ENCODE results near the gene SPATA31D3.
"Not testable (repeated sequence)": the region's sequence is repeated elsewhere in the genome, so short reads cannot be mapped to it uniquely, and the experiment has no call there.

DNA sequence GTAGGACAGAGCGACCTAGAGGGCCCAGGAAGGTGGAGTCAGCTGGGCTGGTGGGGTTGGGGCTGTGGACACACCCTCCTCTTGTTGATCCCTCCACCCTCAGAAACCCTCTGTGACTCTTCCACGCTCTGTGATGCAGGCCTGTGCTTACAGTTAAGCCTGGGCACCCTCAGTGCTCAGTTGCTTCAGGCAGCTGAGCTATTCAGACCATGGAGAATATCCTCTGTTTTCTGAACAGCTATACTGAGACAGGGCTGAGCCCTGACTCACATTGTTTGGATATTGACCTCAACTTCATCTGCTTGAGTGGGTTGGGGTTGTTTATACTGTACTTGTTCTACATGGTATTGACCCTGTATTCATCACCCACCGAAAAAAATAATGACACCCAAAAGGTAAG lies 15.0 kb upstream of the SPATA31D3 start, which contains the start of gene SPATA31D4:
- TF ChIP-seq, protein P1, sequence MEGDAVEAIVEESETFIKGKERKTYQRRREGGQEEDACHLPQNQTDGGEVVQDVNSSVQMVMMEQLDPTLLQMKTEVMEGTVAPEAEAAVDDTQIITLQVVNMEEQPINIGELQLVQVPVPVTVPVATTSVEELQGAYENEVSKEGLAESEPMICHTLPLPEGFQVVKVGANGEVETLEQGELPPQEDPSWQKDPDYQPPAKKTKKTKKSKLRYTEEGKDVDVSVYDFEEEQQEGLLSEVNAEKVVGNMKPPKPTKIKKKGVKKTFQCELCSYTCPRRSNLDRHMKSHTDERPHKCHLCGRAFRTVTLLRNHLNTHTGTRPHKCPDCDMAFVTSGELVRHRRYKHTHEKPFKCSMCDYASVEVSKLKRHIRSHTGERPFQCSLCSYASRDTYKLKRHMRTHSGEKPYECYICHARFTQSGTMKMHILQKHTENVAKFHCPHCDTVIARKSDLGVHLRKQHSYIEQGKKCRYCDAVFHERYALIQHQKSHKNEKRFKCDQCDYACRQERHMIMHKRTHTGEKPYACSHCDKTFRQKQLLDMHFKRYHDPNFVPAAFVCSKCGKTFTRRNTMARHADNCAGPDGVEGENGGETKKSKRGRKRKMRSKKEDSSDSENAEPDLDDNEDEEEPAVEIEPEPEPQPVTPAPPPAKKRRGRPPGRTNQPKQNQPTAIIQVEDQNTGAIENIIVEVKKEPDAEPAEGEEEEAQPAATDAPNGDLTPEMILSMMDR (IDR thresholded peaks at IDR 0.05) = not testable (repeated sequence)
- not testable (repeated sequence) for TF ChIP-seq POLR2A (IDR thresholded peaks at IDR 0.05)

Data from uterus (tissue), 2 donors.